ENCODE data around the gene TCHP. TPM values are rescaled to one million over a fixed set of nuclear protein-coding genes. Genes with fewer than 3 reads are reported as not detected.
"Not testable (repeated sequence)": the region's sequence is repeated elsewhere in the genome, so short reads cannot be mapped to it uniquely, and the experiment has no call there.

The TCHP gene
- total and polyA plus RNA-seq, 2 donors (not counting 1 experiment from before 2014, with no cell fraction given): 13.4 to 29.4 TPM

DNA sequence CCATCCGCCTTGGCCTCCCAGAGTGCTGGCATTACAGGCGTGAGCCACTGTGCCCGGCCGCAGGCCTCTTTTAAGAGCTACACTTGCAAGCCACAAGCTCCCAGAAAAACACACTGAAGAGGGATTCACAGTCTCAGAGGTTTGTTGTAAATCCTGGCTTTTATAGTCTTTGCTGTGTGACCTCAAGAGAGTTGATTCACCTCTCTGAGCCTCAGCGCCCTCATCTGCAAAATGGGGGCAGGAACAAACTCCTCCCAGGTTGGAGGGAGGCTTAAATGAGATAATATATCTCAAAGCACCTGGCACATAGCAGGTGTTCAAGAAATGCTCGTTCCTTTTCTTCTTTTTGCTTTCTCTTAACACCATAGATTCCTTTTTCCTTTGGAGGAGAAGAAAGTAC is 3.9 kb upstream of the TCHP start:
- ChIA-PET CTCF (no interaction called here), POLR2A (no interaction called here)
- 96% methylated on average over 4 of the region's 6 CpGs for WGBS (ENCODE audit: insufficient coverage)
- intact Hi-C loops (cut with micrococcal nuclease): no loop called here
- Histone ChIP-seq H3K36me3 (replicated peaks in 1 of 2; ENCODE audit: control extremely low read depth in 1 of 2, control insufficient read depth in 1 of 2, extremely low read depth in 1 of 2, insufficient read depth in 2 of 2, low read length in 1 of 2) (no peaks in the 10 kb centered on the region), H3K4me2 (replicated peaks; ENCODE audit: low read depth, low read length, poor library complexity, severe bottlenecking) (no peak overlapping the region), H3K27ac (ENCODE audit: low read length in 2 of 2) (no peak overlapping the region), H3K27me3 (replicated peaks in 1 of 4; ENCODE audit: control extremely low read depth in 1 of 4, control insufficient read depth in 3 of 4, insufficient read depth in 4 of 4, low read length in 3 of 4) (no peaks in the 10 kb centered on the region), H3K4me3 (ENCODE audit: control extremely low read depth in 1 of 5, extremely low read depth in 1 of 5, insufficient read depth in 1 of 5, low read depth in 2 of 5, low read length in 4 of 5) (no peak overlapping the region), H3K9ac (ENCODE audit: low read length) (no peak overlapping the region), H2AFZ (ENCODE audit: insufficient read depth, low read depth, low read length, poor library complexity, severe bottlenecking) (no peak overlapping the region), H4K20me1 (ENCODE audit: control insufficient read depth, insufficient read depth, low read length, poor library complexity, severe bottlenecking) (no peaks in the 10 kb centered on the region), H3K4me1 (ENCODE audit: control insufficient read depth in 2 of 2, insufficient read depth in 2 of 2, low read length in 2 of 2) (peaks cover 28 to 40% of the 10 kb centered on the region in 2 donors), H3K9me3 (ENCODE audit: control extremely low read depth in 1 of 3, control insufficient read depth in 2 of 3, insufficient read depth in 1 of 3, low read length in 2 of 3) (no peaks in the 10 kb centered on the region), H3K79me2 (ENCODE audit: control insufficient read depth, insufficient read depth, low read length) (peaks cover 19% of the 10 kb centered on the region)
- Mint-ChIP-seq H3K27ac (no peak overlapping the region), H3K4me1 (peaks cover 36% of the 10 kb centered on the region), H3K4me3 (no peak overlapping the region), H3K9me3 (ENCODE audit: insufficient read depth) (no peaks in the 10 kb centered on the region), H3K27me3 (no peaks in the 10 kb centered on the region)
- TF ChIP-seq EZH2 (IDR thresholded peaks at IDR 0.05; ENCODE audit: borderline replicate concordance, insufficient read depth, low read depth, low read length, poor library complexity, severe bottlenecking): no peak
- TF ChIP-seq, protein P1, sequence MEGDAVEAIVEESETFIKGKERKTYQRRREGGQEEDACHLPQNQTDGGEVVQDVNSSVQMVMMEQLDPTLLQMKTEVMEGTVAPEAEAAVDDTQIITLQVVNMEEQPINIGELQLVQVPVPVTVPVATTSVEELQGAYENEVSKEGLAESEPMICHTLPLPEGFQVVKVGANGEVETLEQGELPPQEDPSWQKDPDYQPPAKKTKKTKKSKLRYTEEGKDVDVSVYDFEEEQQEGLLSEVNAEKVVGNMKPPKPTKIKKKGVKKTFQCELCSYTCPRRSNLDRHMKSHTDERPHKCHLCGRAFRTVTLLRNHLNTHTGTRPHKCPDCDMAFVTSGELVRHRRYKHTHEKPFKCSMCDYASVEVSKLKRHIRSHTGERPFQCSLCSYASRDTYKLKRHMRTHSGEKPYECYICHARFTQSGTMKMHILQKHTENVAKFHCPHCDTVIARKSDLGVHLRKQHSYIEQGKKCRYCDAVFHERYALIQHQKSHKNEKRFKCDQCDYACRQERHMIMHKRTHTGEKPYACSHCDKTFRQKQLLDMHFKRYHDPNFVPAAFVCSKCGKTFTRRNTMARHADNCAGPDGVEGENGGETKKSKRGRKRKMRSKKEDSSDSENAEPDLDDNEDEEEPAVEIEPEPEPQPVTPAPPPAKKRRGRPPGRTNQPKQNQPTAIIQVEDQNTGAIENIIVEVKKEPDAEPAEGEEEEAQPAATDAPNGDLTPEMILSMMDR (IDR thresholded peaks at IDR 0.05): no peak
- DNase-seq (no peak), ATAC-seq (ENCODE audit: low read depth) (no peak)

DNA sequence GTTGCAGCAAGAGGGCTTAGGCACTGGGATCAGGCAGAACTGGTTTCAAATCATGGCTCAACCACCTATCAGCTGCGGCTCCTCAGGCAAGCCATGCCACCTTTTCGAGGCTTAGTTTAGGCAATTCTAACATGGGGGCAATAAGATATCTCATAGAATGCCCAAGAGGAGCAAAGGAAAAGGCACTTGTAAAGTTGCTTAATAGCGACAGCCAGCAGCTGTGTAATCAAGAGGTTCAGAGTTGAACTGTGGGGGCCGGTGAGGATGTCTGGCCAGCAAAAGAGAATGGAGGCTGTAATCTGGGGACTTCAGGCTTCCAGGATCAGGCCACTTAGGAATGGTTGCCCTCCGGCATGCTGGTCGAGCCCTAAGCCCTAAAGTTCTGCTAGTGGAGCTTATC is 3.0 kb upstream of the TCHP start:
- no peak overlapping the region for H3K4me3 Mint-ChIP-seq
- H3K4me1 Mint-ChIP-seq: peaks cover 39% of the 10 kb centered on the region
- H3K79me2 ChIP-seq (ENCODE audit: control insufficient read depth, insufficient read depth, low read length): peaks cover 26% of the 10 kb centered on the region
- no peaks in the 10 kb centered on the region for H3K9me3 Mint-ChIP-seq (ENCODE audit: insufficient read depth)
- intact Hi-C loops (cut with micrococcal nuclease): no loop called here
- no peak for TF ChIP-seq EZH2 (IDR thresholded peaks at IDR 0.05; ENCODE audit: borderline replicate concordance, insufficient read depth, low read depth, low read length, poor library complexity, severe bottlenecking)
- no peaks in the 10 kb centered on the region for H3K27me3 Mint-ChIP-seq
- DNase-seq (no peak), ATAC-seq (ENCODE audit: low read depth) (no peak)
- H3K9me3 ChIP-seq (ENCODE audit: control extremely low read depth in 1 of 3, control insufficient read depth in 2 of 3, insufficient read depth in 1 of 3, low read length in 2 of 3): no peaks in the 10 kb centered on the region
- H3K27ac Mint-ChIP-seq: no peak overlapping the region
- H3K27ac ChIP-seq (ENCODE audit: low read length in 2 of 2): no peak overlapping the region
- H2AFZ ChIP-seq (ENCODE audit: insufficient read depth, low read depth, low read length, poor library complexity, severe bottlenecking): no peak overlapping the region
- POLR2A ChIA-PET: interaction anchor here (0.7 kb wide), 1 partner anchor 10 kb away, joined by 4 read pairs; no protein-coding TSS in a partner anchor
- no peak overlapping the region for H3K4me3 ChIP-seq (ENCODE audit: control extremely low read depth in 1 of 5, extremely low read depth in 1 of 5, insufficient read depth in 1 of 5, low read depth in 2 of 5, low read length in 4 of 5)
- H4K20me1 ChIP-seq (ENCODE audit: control insufficient read depth, insufficient read depth, low read length, poor library complexity, severe bottlenecking): no peaks in the 10 kb centered on the region
- H3K36me3 ChIP-seq (replicated peaks in 1 of 2; ENCODE audit: control extremely low read depth in 1 of 2, control insufficient read depth in 1 of 2, extremely low read depth in 1 of 2, insufficient read depth in 2 of 2, low read length in 1 of 2): no peaks in the 10 kb centered on the region
- H3K4me2 ChIP-seq (replicated peaks; ENCODE audit: low read depth, low read length, poor library complexity, severe bottlenecking): no peak overlapping the region
- 99% methylated on average over 6 of the region's 6 CpGs for WGBS (ENCODE audit: insufficient coverage)
- no peaks in the 10 kb centered on the region for H3K27me3 ChIP-seq (replicated peaks in 1 of 4; ENCODE audit: control extremely low read depth in 1 of 4, control insufficient read depth in 3 of 4, insufficient read depth in 4 of 4, low read length in 3 of 4)
- H3K9ac ChIP-seq (ENCODE audit: low read length): no peak overlapping the region
- peaks cover 31 to 43% of the 10 kb centered on the region in 2 donors for H3K4me1 ChIP-seq (ENCODE audit: control insufficient read depth in 2 of 2, insufficient read depth in 2 of 2, low read length in 2 of 2)
- CTCF ChIA-PET: interaction anchor here (1.1 kb wide), 1 partner anchor 8 kb away, joined by 3 read pairs; no protein-coding TSS in a partner anchor

DNA sequence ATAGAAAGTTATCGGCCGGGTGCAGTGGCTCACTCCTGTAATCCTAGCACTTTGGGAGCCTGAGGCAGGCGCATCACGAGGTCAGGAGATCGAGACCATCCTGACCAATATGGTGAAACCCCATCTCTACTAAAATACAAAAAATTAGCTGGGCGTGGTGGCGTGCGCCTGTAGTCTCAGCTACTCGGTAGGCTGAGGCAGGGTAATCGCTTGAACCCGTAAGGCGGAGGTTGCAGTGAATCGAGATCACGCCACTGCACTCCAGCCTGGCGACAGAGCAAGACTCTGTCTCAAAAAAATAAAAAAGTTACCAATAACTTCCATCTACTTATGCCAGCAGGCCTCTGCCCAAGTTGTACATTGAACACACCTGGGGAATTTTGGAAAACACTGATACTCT is 729 bp upstream of the TCHP start:
- WGBS (ENCODE audit: insufficient coverage): 100% methylated on average over 15 of the region's 15 CpGs
- intact Hi-C loops (cut with micrococcal nuclease); POLR2A ChIA-PET: not testable (repeated sequence)

More for the DNA sequence above, 729 bp upstream of the TCHP start:
- DNase-seq; H3K36me3 ChIP-seq (replicated peaks in 1 of 2; ENCODE audit: control extremely low read depth in 1 of 2, control insufficient read depth in 1 of 2, extremely low read depth in 1 of 2, insufficient read depth in 2 of 2, low read length in 1 of 2); H3K9me3 ChIP-seq (ENCODE audit: control extremely low read depth in 1 of 3, control insufficient read depth in 2 of 3, insufficient read depth in 1 of 3, low read length in 2 of 3); H3K9me3 Mint-ChIP-seq (ENCODE audit: insufficient read depth); H3K27me3 Mint-ChIP-seq; CTCF ChIA-PET; ATAC-seq (ENCODE audit: low read depth); H3K27me3 ChIP-seq (replicated peaks in 1 of 4; ENCODE audit: control extremely low read depth in 1 of 4, control insufficient read depth in 3 of 4, insufficient read depth in 4 of 4, low read length in 3 of 4); H4K20me1 ChIP-seq (ENCODE audit: control insufficient read depth, insufficient read depth, low read length, poor library complexity, severe bottlenecking): not testable (repeated sequence)
- peak overlapping the region; percentile 88 for H3K4me2 ChIP-seq (replicated peaks; ENCODE audit: low read depth, low read length, poor library complexity, severe bottlenecking)
- H3K79me2 ChIP-seq (ENCODE audit: control insufficient read depth, insufficient read depth, low read length): peaks cover 30% of the 10 kb centered on the region
- peak overlapping the region; percentile 95 for H2AFZ ChIP-seq (ENCODE audit: insufficient read depth, low read depth, low read length, poor library complexity, severe bottlenecking)
- Mint-ChIP-seq H3K4me3 (peak overlapping the region; percentile 92), H3K27ac (peak overlapping the region; percentile 96), H3K4me1 (peaks cover 22% of the 10 kb centered on the region)
- peak overlapping the region in 1 of 5 experiments; percentile 83 for H3K4me3 ChIP-seq (ENCODE audit: control extremely low read depth in 1 of 5, extremely low read depth in 1 of 5, insufficient read depth in 1 of 5, low read depth in 2 of 5, low read length in 4 of 5)
- H3K4me1 ChIP-seq (ENCODE audit: control insufficient read depth in 2 of 2, insufficient read depth in 2 of 2, low read length in 2 of 2): peaks cover 13 to 24% of the 10 kb centered on the region in 2 donors
- peak overlapping the region in 1 of 2 donors; percentile 74 for H3K27ac ChIP-seq (ENCODE audit: low read length in 2 of 2)
- peak overlapping the region; percentile 75 for H3K9ac ChIP-seq (ENCODE audit: low read length)
